ENCODE measurements around the gene VPS39.

DNA sequence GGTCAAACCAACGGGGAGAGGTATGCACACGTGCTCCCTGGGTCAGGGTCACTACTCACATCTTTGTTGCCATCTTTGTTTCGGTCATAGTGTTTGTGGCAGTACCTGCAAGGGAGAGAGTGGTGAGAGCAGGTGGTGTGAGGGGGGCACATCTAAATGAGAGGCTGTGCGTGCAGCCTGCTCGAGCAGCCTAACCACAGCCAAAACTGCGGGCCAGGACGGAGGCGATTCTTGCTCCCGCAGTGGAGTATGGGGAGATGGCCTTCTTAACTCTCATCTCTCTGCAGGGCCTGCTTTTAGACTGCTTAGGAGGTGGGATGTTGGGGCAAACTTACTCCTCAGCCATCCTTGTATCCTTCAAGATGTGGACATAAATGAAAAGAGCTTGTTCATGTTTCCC, 44.8 kb downstream of the VPS39 start:
- TF ChIP-seq, protein P1, sequence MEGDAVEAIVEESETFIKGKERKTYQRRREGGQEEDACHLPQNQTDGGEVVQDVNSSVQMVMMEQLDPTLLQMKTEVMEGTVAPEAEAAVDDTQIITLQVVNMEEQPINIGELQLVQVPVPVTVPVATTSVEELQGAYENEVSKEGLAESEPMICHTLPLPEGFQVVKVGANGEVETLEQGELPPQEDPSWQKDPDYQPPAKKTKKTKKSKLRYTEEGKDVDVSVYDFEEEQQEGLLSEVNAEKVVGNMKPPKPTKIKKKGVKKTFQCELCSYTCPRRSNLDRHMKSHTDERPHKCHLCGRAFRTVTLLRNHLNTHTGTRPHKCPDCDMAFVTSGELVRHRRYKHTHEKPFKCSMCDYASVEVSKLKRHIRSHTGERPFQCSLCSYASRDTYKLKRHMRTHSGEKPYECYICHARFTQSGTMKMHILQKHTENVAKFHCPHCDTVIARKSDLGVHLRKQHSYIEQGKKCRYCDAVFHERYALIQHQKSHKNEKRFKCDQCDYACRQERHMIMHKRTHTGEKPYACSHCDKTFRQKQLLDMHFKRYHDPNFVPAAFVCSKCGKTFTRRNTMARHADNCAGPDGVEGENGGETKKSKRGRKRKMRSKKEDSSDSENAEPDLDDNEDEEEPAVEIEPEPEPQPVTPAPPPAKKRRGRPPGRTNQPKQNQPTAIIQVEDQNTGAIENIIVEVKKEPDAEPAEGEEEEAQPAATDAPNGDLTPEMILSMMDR (IDR thresholded peaks at IDR 0.05; ENCODE audit: insufficient read depth, low read length, poor library complexity, severe bottlenecking), result no peak
- no peak for TF ChIP-seq EZH2phosphoT487 (conservative IDR thresholded peaks at IDR 0.05; ENCODE audit: low read length)

All from SU-DHL-6 (cell line).